ENCODE results near the gene NPLOC4. TPM values are rescaled to one million over a fixed set of nuclear protein-coding genes. Genes with fewer than 3 reads are reported as not detected.

NPLOC4 gene
- total and polyA plus RNA-seq, 2 of the 13 experiments (the other 11 are each of a cell fraction or from before 2014, with no cell fraction given), result 57.0 to 97.0 TPM

DNA sequence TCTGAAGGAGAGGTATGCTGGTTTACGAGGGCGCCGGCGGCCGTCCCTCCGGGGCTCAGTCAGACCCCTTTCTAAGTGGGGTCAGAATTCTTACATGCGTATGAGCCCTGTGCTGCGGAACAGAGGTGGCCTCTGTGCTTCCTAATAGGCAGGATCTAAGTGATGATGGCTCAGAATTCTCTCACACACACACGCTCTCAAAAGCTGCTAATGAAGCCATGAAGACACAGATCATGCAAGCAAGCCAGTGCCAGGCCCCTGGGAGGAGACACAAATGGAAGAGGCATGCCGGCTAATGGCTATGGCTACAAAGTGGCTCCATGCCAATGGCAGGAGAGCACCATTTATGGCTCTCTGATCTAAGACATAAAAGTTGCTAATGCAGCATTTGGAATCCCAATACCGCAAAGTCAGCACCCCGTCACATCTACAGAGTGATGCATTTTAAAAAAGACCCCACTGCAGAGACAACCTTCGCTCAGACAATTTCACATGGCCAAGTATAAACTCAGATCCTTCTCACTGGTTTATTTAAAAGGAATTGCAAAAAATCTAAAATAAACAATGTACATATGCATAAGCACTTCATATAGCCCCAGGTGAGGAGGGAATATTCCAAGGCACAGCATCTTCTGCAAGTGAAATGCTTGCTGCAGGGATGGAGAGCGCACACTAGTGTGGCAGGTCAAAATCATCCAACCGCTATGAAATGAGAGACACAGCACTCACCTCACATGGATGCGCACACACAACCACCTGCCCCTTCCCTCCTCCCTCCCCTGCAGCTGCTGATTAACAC is 24.5 kb downstream of the NPLOC4 start:
- in situ Hi-C loops (cut with HindIII; ENCODE audit: extremely low pct_ligation_motif_present, low pct_unique_long_range_greater_than_20kb), result no loop called here

More for the DNA sequence above, 24.5 kb downstream of the NPLOC4 start:
- no peak for FAIRE-seq
- H3K9ac ChIP-seq (ENCODE audit: insufficient read depth, low read depth, low read length), result no peak overlapping the region
- no TSS peak for BruUV-seq (replicated peaks)
- no peak overlapping the region for H3K4me2 ChIP-seq (ENCODE audit: low read depth, low read length)
- ChIA-PET POLR2A (no interaction called here), CTCF (ENCODE audit: low intra/inter-chr PET ratio, low total read pairs) (no interaction called here)
- ATAC-seq, result no peak
- H3K79me2 ChIP-seq (ENCODE audit: insufficient read depth, low read length), result peaks cover 31% of the 10 kb centered on the region
- 92% methylated on average over 16 of the region's 16 CpGs for WGBS (ENCODE audit: low lambda C conversion rate)
- no peak for TF ChIP-seq GLI4 (CRISPR knock-in tag; IDR thresholded peaks at IDR 0.05; ENCODE audit: borderline replicate concordance)
- no peak for TF ChIP-seq HOXA7 (CRISPR knock-in tag; IDR thresholded peaks at IDR 0.05)
- no peak for TF ChIP-seq RFXANK (CRISPR knock-in tag; IDR thresholded peaks at IDR 0.05)
- TF ChIP-seq HMGA1 (CRISPR knock-in tag; conservative IDR thresholded peaks at IDR 0.05), result no peak
- TF ChIP-seq SMAD9 (CRISPR knock-in tag; IDR thresholded peaks at IDR 0.05), result no peak
- no peak for TF ChIP-seq NAIF1 (CRISPR knock-in tag; IDR thresholded peaks at IDR 0.05; ENCODE audit: borderline replicate concordance)
- TF ChIP-seq PHF5A (CRISPR knock-in tag; IDR thresholded peaks at IDR 0.05; ENCODE audit: low read depth, unreplicated experiment), result no peak
- no peak for TF ChIP-seq FOXA3 (CRISPR knock-in tag; IDR thresholded peaks at IDR 0.05)
- no peak for TF ChIP-seq FOXP4 (CRISPR knock-in tag; IDR thresholded peaks at IDR 0.05)
- no peak for TF ChIP-seq BRF2 (CRISPR knock-in tag; IDR thresholded peaks at IDR 0.05)
- TF ChIP-seq ZNF343 (CRISPR knock-in tag; IDR thresholded peaks at IDR 0.05), result no peak
- TF ChIP-seq CBX1 (IDR thresholded peaks at IDR 0.05; ENCODE audit: low read depth), result no peak
- TF ChIP-seq GATA4 (IDR thresholded peaks at IDR 0.05; ENCODE audit: borderline replicate concordance, low read depth), result no peak
- TF ChIP-seq RAD21 (CRISPR knock-in tag; IDR thresholded peaks at IDR 0.05), result no peak
- no peak for TF ChIP-seq NFE2L1 (CRISPR knock-in tag; IDR thresholded peaks at IDR 0.05; ENCODE audit: borderline replicate concordance)
- no peak for TF ChIP-seq YY1 (IDR thresholded peaks at IDR 0.05; ENCODE audit: insufficient read depth, insufficient replicate concordance, low read depth, low read length)
- peaks cover 14% of the 10 kb centered on the region for H4K20me1 ChIP-seq (ENCODE audit: insufficient read depth, low read length)
- no peak overlapping the region for H3K4me3 ChIP-seq (replicated peaks in 1 of 3; ENCODE audit: insufficient read depth in 1 of 3, low read depth in 2 of 3, low read length in 3 of 3)
- no peak overlapping the region for H3K27ac ChIP-seq (ENCODE audit: extremely low read length, insufficient read depth, low read length)
- H3K9me3 ChIP-seq (ENCODE audit: low read length), result no peaks in the 10 kb centered on the region
- no peak for DNase-seq (ENCODE audit: low spot score)
- intact Hi-C loops (cut with micrococcal nuclease; ENCODE audit: unreplicated experiment), result no loop called here
- peaks cover 44 to 78% of the 10 kb centered on the region in 2 experiments for H3K36me3 ChIP-seq (replicated peaks in 1 of 2; ENCODE audit: control insufficient read depth in 1 of 2, insufficient read depth in 2 of 2, low read length in 2 of 2)
- peaks cover 15% of the 10 kb centered on the region for H3K4me1 ChIP-seq (ENCODE audit: insufficient read depth, low read length)
- no peak overlapping the region for H2AFZ ChIP-seq (ENCODE audit: low read length)
- H3K27me3 ChIP-seq (ENCODE audit: control insufficient read depth in 1 of 2, insufficient read depth in 2 of 2, low read length in 2 of 2), result no peaks in the 10 kb centered on the region

Data from HepG2 (cell line).